Ramos (cell line): ENCODE measurements around the gene USP7.
"Not testable (repeated sequence)": the region's sequence is repeated elsewhere in the genome, so short reads cannot be mapped to it uniquely, and the experiment has no call there.

Experiments used
- in situ Hi-C: fragments of 300-500 bp; cut with MboI; formaldehyde crosslinking; loops from one replicate; pipeline ENCODE4 v1.14.3; 2022; ENCODE audit warnings: low sequenced_read_pairs; ENCODE audit not compliant: unreplicated experiment

The USP7 gene

GRCh38 chr16:8976189-8976588 lies 12.5 kb upstream of the USP7 start:
- in situ Hi-C loops = not testable (repeated sequence)

GRCh38 chr16:8975039-8975438 lies 11.3 kb upstream of the USP7 start:
- in situ Hi-C loops = no loop called here

GRCh38 chr16:8972843-8973586 lies 9.3 kb upstream of the USP7 start:
- in situ Hi-C loops = no loop called here

GRCh38 chr16:8971416-8971815 lies 7.7 kb upstream of the USP7 start:
- in situ Hi-C loops = no loop called here

GRCh38 chr16:8969202-8969897 lies 5.6 kb upstream of the USP7 start:
- in situ Hi-C loops = not testable (repeated sequence)

GRCh38 chr16:8968054-8968453 lies 4.3 kb upstream of the USP7 start:
- in situ Hi-C loops = not testable (repeated sequence)

GRCh38 chr16:8967132-8967821 lies 3.6 kb upstream of the USP7 start:
- in situ Hi-C loops = no loop called here

- in situ Hi-C loops = no loop called here
These were observed 3.1 kb upstream of the USP7 start for GRCh38 chr16:8966817-8967131.

GRCh38 chr16:8964462-8964861 lies 756 bp upstream of the USP7 start:
- in situ Hi-C loops = no loop called here

- in situ Hi-C loops = no loop called here
These were observed 491 bp downstream of the USP7 start for GRCh38 chr16:8963010-8963820.

- in situ Hi-C loops = no loop called here
These were observed 1.2 kb downstream of the USP7 start for GRCh38 chr16:8962393-8963009.

GRCh38 chr16:8961811-8962390 lies 1.8 kb downstream of the USP7 start:
- in situ Hi-C loops = no loop called here

- in situ Hi-C loops = no loop called here
These were observed 3.0 kb downstream of the USP7 start for GRCh38 chr16:8960788-8961109.

- in situ Hi-C loops = no loop called here
These were observed 3.6 kb downstream of the USP7 start for GRCh38 chr16:8959921-8960787.

- in situ Hi-C loops = no loop called here
These were observed 5.2 kb downstream of the USP7 start for GRCh38 chr16:8958344-8959167.

GRCh38 chr16:8957509-8958157 lies 6.1 kb downstream of the USP7 start:
- in situ Hi-C loops = no loop called here

GRCh38 chr16:8957063-8957397 lies 6.7 kb downstream of the USP7 start:
- in situ Hi-C loops = no loop called here
